GM23338 (cell line): Measurements from ENCODE around the gene LTBP2. TPM values are rescaled to one million over a fixed set of nuclear protein-coding genes. Genes with fewer than 3 reads are reported as not detected.

ENCODE experiments used
- ATAC-seq: fragments of 200-7000 bp; cut with Tn5 transposase; 3 replicates; pipeline ENCODE4 v1.9.1; 2020
- DNase-seq: peaks from one replicate; pipeline ENCODE4 v3.0.0-alpha.2; 2015; ENCODE audit warnings: low spot score
- H2AFZ ChIP-seq: fragments of 200-600 bp; sonication (generic); 2 replicates; pipeline ENCODE4 v1.8.0; 2016; ENCODE audit warnings: antibody characterized with exemption, mild to moderate bottlenecking, moderate library complexity
- H3F3A ChIP-seq: fragments of 200-600 bp; sonication (generic); replicated peaks from 2 replicates; pipeline ENCODE4 v1.8.0; 2017; ENCODE audit warnings: antibody characterized with exemption, mixed run types, low read depth
- H3K27ac ChIP-seq: fragments of 200-600 bp; sonication (generic); 2 replicates; pipeline ENCODE4 v1.6.1; 2016; ENCODE audit warnings: low read depth
- H3K27me3 ChIP-seq: fragments of 200-600 bp; sonication (generic); 2 replicates; pipeline ENCODE4 v1.8.0; 2016; ENCODE audit warnings: mild to moderate bottlenecking, mixed run types, moderate library complexity; ENCODE audit not compliant: insufficient read depth
- H3K36me3 ChIP-seq: fragments of 200-600 bp; sonication (generic); 2 replicates; pipeline ENCODE4 v1.8.0; 2016; ENCODE audit warnings: mild to moderate bottlenecking; ENCODE audit not compliant: insufficient read depth
- H3K4me1 ChIP-seq: fragments of 200-600 bp; sonication (generic); 2 replicates; pipeline ENCODE4 v1.8.0; 2016; ENCODE audit warnings: mild to moderate bottlenecking, moderate library complexity; ENCODE audit not compliant: insufficient read depth
- H3K4me2 ChIP-seq: fragments of 200-600 bp; sonication (generic); 2 replicates; pipeline ENCODE4 v1.7.1; 2017; ENCODE audit warnings: mixed run types
- H3K4me3 ChIP-seq: fragments of 200-600 bp; sonication (generic); 2 replicates; pipeline ENCODE4 v1.6.1; 2016; ENCODE audit warnings: mixed run types
- H3K79me2 ChIP-seq: fragments of 200-600 bp; sonication (generic); replicated peaks from 2 replicates; pipeline ENCODE4 v1.8.0; 2017; ENCODE audit warnings: mild to moderate bottlenecking; ENCODE audit not compliant: insufficient read depth
- H3K9me2 ChIP-seq: fragments of 200-600 bp; sonication (generic); 2 replicates; pipeline ENCODE4 v1.8.0; 2017; ENCODE audit not compliant: insufficient read depth
- H4K20me1 ChIP-seq: fragments of 200-600 bp; sonication (generic); replicated peaks from 2 replicates; pipeline ENCODE4 v1.8.0; 2017; ENCODE audit warnings: mild to moderate bottlenecking; ENCODE audit not compliant: insufficient read depth
- H3K27ac Mint-ChIP-seq: 2 replicates; pipeline ENCODE4 v1.8.0; 2020; ENCODE audit warnings: inconsistent platforms, mild to moderate bottlenecking, moderate library complexity, mixed read lengths
- H3K27me3 Mint-ChIP-seq: 3 replicates; pipeline ENCODE4 v1.8.0; 2022; ENCODE audit warnings: low read depth, mild to moderate bottlenecking, moderate library complexity, mixed read lengths, inconsistent platforms; ENCODE audit not compliant: insufficient read depth, poor library complexity
- H3K36me3 Mint-ChIP-seq: 3 replicates; pipeline ENCODE4 v1.8.0; 2021; ENCODE audit warnings: low read depth, mild to moderate bottlenecking, inconsistent platforms, moderate library complexity, mixed read lengths
- H3K4me1 Mint-ChIP-seq: 3 replicates; pipeline ENCODE4 v1.8.0; 2020; ENCODE audit warnings: mild to moderate bottlenecking, inconsistent platforms, mixed read lengths
- H3K4me3 Mint-ChIP-seq: 3 replicates; pipeline ENCODE4 v1.8.0; 2021; ENCODE audit warnings: moderate library complexity, mild to moderate bottlenecking, inconsistent platforms, mixed read lengths
- H3K9me3 Mint-ChIP-seq: 3 replicates; pipeline ENCODE4 v1.8.0; 2020; ENCODE audit warnings: moderate library complexity, mild to moderate bottlenecking, inconsistent platforms, mixed read lengths
- CREB1 ChIP-seq: fragments of 250-450 bp; sonication (Bioruptor Pico); IDR thresholded peaks from 2 replicates; pipeline ENCODE4 v1.5.0; 2020; ENCODE audit warnings: low read depth, mild to moderate bottlenecking, moderate library complexity
- CTCF ChIP-seq, 2 experiments: fragments of 200-600 bp in 1 of 2; sonication (generic) in 1 of 2; conservative IDR thresholded peaks; 2 replicates each; pipeline versions ENCODE4 v1.5.1 to v1.6.1; 2016 to 2017; ENCODE audit warnings: antibody characterized with exemption in 2 of 2, low read depth in 2 of 2, mild to moderate bottlenecking in 2 of 2, moderate library complexity in 1 of 2
- ETS1 ChIP-seq: IDR thresholded peaks from 2 replicates; pipeline ENCODE4 v1.6.1; 2016; ENCODE audit warnings: antibody characterized with exemption
- EZH2 ChIP-seq: fragments of 200-600 bp; sonication (generic); IDR thresholded peaks from one replicate; pipeline ENCODE4 v1.8.0; 2017; ENCODE audit warnings: antibody characterized with exemption, mild to moderate bottlenecking, low read depth; ENCODE audit not compliant: unreplicated experiment
- EZH2phosphoT487 ChIP-seq: fragments of 200-600 bp; sonication (generic); IDR thresholded peaks from one replicate; pipeline ENCODE4 v1.8.1; 2018; ENCODE audit warnings: antibody characterized with exemption; ENCODE audit not compliant: unreplicated experiment
- JUNB ChIP-seq: IDR thresholded peaks from one replicate; pipeline ENCODE4 v1.6.1; 2016; ENCODE audit warnings: antibody characterized with exemption; ENCODE audit not compliant: unreplicated experiment
- REST ChIP-seq: IDR thresholded peaks from one replicate; pipeline ENCODE4 v1.6.1; 2018; ENCODE audit warnings: antibody characterized with exemption; ENCODE audit not compliant: unreplicated experiment
- ZNF114 ChIP-seq: fragments of 250-450 bp; sonication (Bioruptor Pico); IDR thresholded peaks from 2 replicates; pipeline ENCODE4 v1.5.0; 2020; ENCODE audit warnings: mild to moderate bottlenecking, moderate library complexity
- ZNF331 ChIP-seq: fragments of 250-450 bp; sonication (Bioruptor Pico); IDR thresholded peaks from 2 replicates; pipeline ENCODE4 v1.5.0; 2020; ENCODE audit warnings: low read depth, mild to moderate bottlenecking, moderate library complexity
- ZNF462 ChIP-seq: fragments of 250-450 bp; sonication (Bioruptor Pico); IDR thresholded peaks from 2 replicates; pipeline ENCODE4 v1.5.0; 2020; ENCODE audit warnings: mild to moderate bottlenecking, moderate library complexity
- polyA plus RNA-seq: library from polyadenylated mRNA; unstranded; fragments of >200 nt; fragmentation: Nextera tagmentation; extraction: Ambion mirVana; gene quantifications from 2 replicates; pipeline ENCODE4 v1.2.1, GENCODE V29; 2016
- total RNA-seq: library from RNA; depleted of rRNA; stranded (reverse); fragments of >200 nt; shearing (Covaris generic); gene quantifications from 2 replicates; pipeline ENCODE4 v1.2.3, GENCODE V29; 2014

The LTBP2 gene
- total and polyA plus RNA-seq, 2 experiments from 2014 or later = 0.27 to 0.49 TPM

- H3K27ac ChIP-seq = no peak overlapping the region
- no peaks in the 10 kb centered on the region for H3K9me3 Mint-ChIP-seq
- H3K79me2 ChIP-seq = no peaks in the 10 kb centered on the region
- peak; percentile 41 for DNase-seq
- H3K27me3 Mint-ChIP-seq = peaks cover 9% of the 10 kb centered on the region
- no peak overlapping the region for H3K4me3 ChIP-seq
- H3K9me2 ChIP-seq = no peaks in the 10 kb centered on the region
- TF ChIP-seq CREB1 (CRISPR knock-in tag) = no peak
- no peak for TF ChIP-seq JUNB
- TF ChIP-seq ZNF462 (CRISPR knock-in tag) = no peak
- no peak for TF ChIP-seq REST
- no peak for TF ChIP-seq ZNF331 (CRISPR knock-in tag)
- TF ChIP-seq ETS1 = no peak
- TF ChIP-seq EZH2phosphoT487 = no peak
- no peak for TF ChIP-seq ZNF114 (CRISPR knock-in tag)
- TF ChIP-seq EZH2 = no peak
- TF ChIP-seq CTCF (conservative IDR thresholded peaks at IDR 0.05; ENCODE audit: low read depth in 2 of 2) = no peak
- peak overlapping the region; percentile 56; the same call in 1 of the 2 replicates for H2AFZ ChIP-seq
- H3F3A ChIP-seq = no peaks in the 10 kb centered on the region
- peak; percentile 55 for ATAC-seq
- no peaks in the 10 kb centered on the region for H3K36me3 ChIP-seq
- H3K4me3 Mint-ChIP-seq = no peak overlapping the region
- H4K20me1 ChIP-seq = no peaks in the 10 kb centered on the region
- peaks cover 5% of the 10 kb centered on the region for H3K4me1 ChIP-seq
- peaks cover 12% of the 10 kb centered on the region for H3K4me1 Mint-ChIP-seq
- H3K36me3 Mint-ChIP-seq = no peaks in the 10 kb centered on the region
- no peaks in the 10 kb centered on the region for H3K27me3 ChIP-seq
- H3K4me2 ChIP-seq = no peak overlapping the region
- no peak overlapping the region for H3K27ac Mint-ChIP-seq
Measured at GRCh38 chr14:74551431-74552371, 60.3 kb downstream of the LTBP2 start.
